HT1080 (cell line): ENCODE results near the gene GNAL. TPM values are rescaled to one million over a fixed set of nuclear protein-coding genes. Genes with fewer than 3 reads are reported as not detected.

Experiments
- DNase-seq: peaks from one replicate; pipeline ENCODE4 v3.0.0-alpha.2; 2015; ENCODE audit warnings: low read depth
- total RNA-seq: library from RNA; depleted of rRNA; stranded (reverse); fragments of >200 nt; shearing (Covaris generic); gene quantifications from 2 replicates; pipeline ENCODE4 v1.2.3, GENCODE V29; 2014

Gene GNAL
- total RNA-seq, 1 experiment from 2014 or later, result 1.0 TPM

GRCh38 chr18:11724781-11725180, 35.7 kb downstream of the GNAL start:
- no peak for DNase-seq

- peak; percentile 12 for DNase-seq
Measured at GRCh38 chr18:11726556-11726955, 37.5 kb downstream of the GNAL start.

GRCh38 chr18:11728249-11728648, 39.2 kb downstream of the GNAL start:
- peak; percentile 7 for DNase-seq

GRCh38 chr18:11729556-11729955, 40.5 kb downstream of the GNAL start:
- no peak for DNase-seq

- peak; percentile 54 for DNase-seq
Measured at GRCh38 chr18:11733031-11733430, 44.0 kb downstream of the GNAL start.

- no peak for DNase-seq
Measured at GRCh38 chr18:11736656-11737055, 47.6 kb downstream of the GNAL start.

- no peak for DNase-seq
Measured at GRCh38 chr18:11739893-11740292, 50.8 kb downstream of the GNAL start.

- DNase-seq, result no peak
Measured at GRCh38 chr18:11740461-11740860, 51.4 kb downstream of the GNAL start.

GRCh38 chr18:11741505-11742145, 52.6 kb downstream of the GNAL start:
- no peak for DNase-seq

GRCh38 chr18:11745521-11745920, 56.5 kb downstream of the GNAL start:
- DNase-seq, result no peak

- no peak for DNase-seq
Measured at GRCh38 chr18:11747286-11747685, 58.2 kb downstream of the GNAL start.

GRCh38 chr18:11747731-11748130, 58.7 kb downstream of the GNAL start:
- DNase-seq, result no peak

- DNase-seq, result no peak
Measured at GRCh38 chr18:11749305-11749704, 60.2 kb downstream of the GNAL start.

- no peak for DNase-seq
Measured at GRCh38 chr18:11750171-11750570, 61.1 kb downstream of the GNAL start.

GRCh38 chr18:11750581-11751310, 61.7 kb downstream of the GNAL start:
- no peak for DNase-seq

- no peak for DNase-seq
Measured at GRCh38 chr18:11751341-11752115, 62.5 kb downstream of the GNAL start.

- DNase-seq, result no peak
Measured at GRCh38 chr18:11752116-11752911, 63.2 kb downstream of the GNAL start.

- no peak for DNase-seq
Measured at GRCh38 chr18:11754979-11755378, 65.9 kb downstream of the GNAL start.

- DNase-seq, result no peak
Measured at GRCh38 chr18:11757084-11757590, 68.1 kb downstream of the GNAL start.

GRCh38 chr18:11759456-11759855, 70.4 kb downstream of the GNAL start:
- no peak for DNase-seq

GRCh38 chr18:11760498-11761167, 71.6 kb downstream of the GNAL start:
- no peak for DNase-seq
